Smooth muscle cell (in vitro differentiated cells): ENCODE results near the gene RIT1. TPM values are rescaled to one million over a fixed set of nuclear protein-coding genes. Genes with fewer than 3 reads are reported as not detected.
A peak's percentile ranks its signal among the peaks of the same experiment; 100 is the strongest.

Source experiments
- DNase-seq: peaks from one replicate; lab custom pipeline; 2025; ENCODE audit not compliant: unreplicated experiment; lab: John Stamatoyannopoulos, UW
- H2AFZ ChIP-seq: fragments of 200-600 bp; sonication (generic); 2 replicates; pipeline ENCODE4 v1.6.0; 2016; ENCODE audit warnings: antibody characterized with exemption, low read depth, mild to moderate bottlenecking
- H3F3A ChIP-seq: fragments of 200-600 bp; sonication (generic); 2 replicates; pipeline ENCODE4 v1.6.0; 2017; ENCODE audit warnings: antibody characterized with exemption, low read depth
- H3K27ac ChIP-seq: fragments of 200-600 bp; sonication (generic); 2 replicates; pipeline ENCODE4 v1.5.1; 2016; ENCODE audit warnings: low read depth, mild to moderate bottlenecking
- H3K27me3 ChIP-seq: fragments of 200-600 bp; sonication (generic); 2 replicates; pipeline ENCODE4 v1.6.1; 2016; ENCODE audit warnings: low read depth, mild to moderate bottlenecking
- H3K36me3 ChIP-seq: fragments of 200-600 bp; sonication (generic); 2 replicates; pipeline ENCODE4 v1.5.1; 2016; ENCODE audit warnings: low read depth
- H3K4me1 ChIP-seq: fragments of 200-600 bp; sonication (generic); 2 replicates; pipeline ENCODE4 v1.5.1; 2016; ENCODE audit warnings: low read depth
- H3K4me2 ChIP-seq: fragments of 200-600 bp; sonication (generic); 2 replicates; pipeline ENCODE4 v1.6.0; 2016; ENCODE audit warnings: mild to moderate bottlenecking
- H3K4me3 ChIP-seq: fragments of 200-600 bp; sonication (generic); 2 replicates; pipeline ENCODE4 v1.5.1; 2016; ENCODE audit warnings: mild to moderate bottlenecking
- H3K79me2 ChIP-seq: fragments of 200-600 bp; sonication (generic); 2 replicates; pipeline ENCODE4 v1.6.0; 2016; ENCODE audit warnings: low read depth, mild to moderate bottlenecking
- H3K9ac ChIP-seq: fragments of 200-600 bp; sonication (generic); 2 replicates; pipeline ENCODE4 v1.6.0; 2016; ENCODE audit warnings: low read depth
- H3K9me3 ChIP-seq: fragments of 200-600 bp; sonication (generic); replicated peaks from 2 replicates; pipeline ENCODE4 v1.5.1; 2016; ENCODE audit warnings: low read depth
- H4K20me1 ChIP-seq: fragments of 200-600 bp; sonication (generic); 2 replicates; pipeline ENCODE4 v1.6.0; 2016; ENCODE audit warnings: low read depth
- CTCF ChIP-seq: fragments of 200-600 bp; sonication (generic); IDR thresholded peaks from 2 replicates; pipeline ENCODE4 v1.5.1; 2017; ENCODE audit warnings: borderline replicate concordance, mild to moderate bottlenecking, antibody characterized with exemption; ENCODE audit not compliant: insufficient read depth, poor library complexity, severe bottlenecking
- WGBS: methylation state at CpG from one replicate; pipeline ENCODE4 v1.1.7; 2016; ENCODE audit warnings: low lambda C conversion rate; 5-methylcytosine and 5-hydroxymethylcytosine counted together
- polyA plus RNA-seq: library from polyadenylated mRNA; unstranded; fragments of >200 nt; fragmentation: Nextera tagmentation; extraction: Ambion mirVana; gene quantifications from 2 replicates; pipeline ENCODE4 v1.2.1, GENCODE V29; 2016
- total RNA-seq: library from RNA; depleted of rRNA; stranded (reverse); fragments of >200 nt; gene quantifications from 2 replicates; pipeline ENCODE4 v1.2.3, GENCODE V29; 2014

Gene RIT1
- total RNA-seq (59.6 and 65.3 TPM in 2 replicates), polyA plus RNA-seq (63.6 and 64.4 TPM in 2 replicates)

- Histone ChIP-seq H4K20me1 (peaks cover 6% of the 10 kb centered on the region), H2AFZ (no peak within 1 kb of the TSS), H3K9me3 (no peaks in the 10 kb centered on the region), H3K4me2 (peak within 1 kb of the TSS; percentile 97), H3K9ac (peak within 1 kb of the TSS; percentile 91), H3K4me1 (peaks cover 9% of the 10 kb centered on the region), H3F3A (peaks cover 42% of the 10 kb centered on the region), H3K27me3 (no peaks in the 10 kb centered on the region), H3K4me3 (peak within 1 kb of the TSS; percentile 72), H3K36me3 (peaks cover 23% of the 10 kb centered on the region), H3K27ac (peak within 1 kb of the TSS; percentile 71), H3K79me2 (peaks cover 35% of the 10 kb centered on the region)
- DNase-seq: peak; percentile 56
- WGBS: 8% methylated on average over 31 of the region's 34 CpGs
- no peak for TF ChIP-seq CTCF
Observed at GRCh38 chr1:155911156-155912055, at the start of gene RIT1. TSS of gene RIT1 (minus strand) at chr1:155911349. CDS start at chr1:155910761, 588 bp downstream.

- Histone ChIP-seq H3K9me3 (no peaks in the 10 kb centered on the region), H3F3A (no peaks in the 10 kb centered on the region), H2AFZ (no peak overlapping the region), H3K79me2 (peaks cover 7% of the 10 kb centered on the region), H3K27ac (peak overlapping the region; percentile 65), H4K20me1 (peaks cover 44% of the 10 kb centered on the region), H3K4me1 (peaks cover 4% of the 10 kb centered on the region), H3K27me3 (no peaks in the 10 kb centered on the region), H3K4me2 (peak overlapping the region; percentile 36), H3K9ac (no peak overlapping the region), H3K36me3 (peaks cover 8% of the 10 kb centered on the region), H3K4me3 (no peak overlapping the region)
- no peak for DNase-seq
- TF ChIP-seq CTCF: no peak
- WGBS: 64% methylated on average over 3 of the region's 3 CpGs
Observed at GRCh38 chr1:155960081-155960745, 49.1 kb upstream of the RIT1 start.

GRCh38 chr1:155957411-155957915, 46.3 kb upstream of the RIT1 start:
- 98% methylated on average over 12 of the region's 12 CpGs for WGBS
- no peaks in the 10 kb centered on the region for H3F3A ChIP-seq
- H3K36me3 ChIP-seq: peaks cover 15% of the 10 kb centered on the region
- H2AFZ ChIP-seq: no peak overlapping the region
- no peak for TF ChIP-seq CTCF
- H3K27ac ChIP-seq: no peak overlapping the region
- H4K20me1 ChIP-seq: peaks cover 37% of the 10 kb centered on the region
- H3K4me3 ChIP-seq: no peak overlapping the region
- peaks cover 4% of the 10 kb centered on the region for H3K4me1 ChIP-seq
- H3K9ac ChIP-seq: no peak overlapping the region
- DNase-seq: no peak
- H3K79me2 ChIP-seq: peaks cover 4% of the 10 kb centered on the region
- no peak overlapping the region for H3K4me2 ChIP-seq
- H3K27me3 ChIP-seq: no peaks in the 10 kb centered on the region
- no peaks in the 10 kb centered on the region for H3K9me3 ChIP-seq
